ENCODE results near the gene PTPRC.

Gene PTPRC

GRCh38 chr1:198701250-198701649, 62.4 kb downstream of the PTPRC start:
- DNase-seq (ENCODE audit: low spot score) = no peak

GRCh38 chr1:198701766-198702539, 63.1 kb downstream of the PTPRC start:
- no peak for DNase-seq (ENCODE audit: low spot score)

- DNase-seq (ENCODE audit: low spot score) = no peak
These were observed 70.1 kb downstream of the PTPRC start for GRCh38 chr1:198708761-198709525.

GRCh38 chr1:198711837-198712236, 73.0 kb downstream of the PTPRC start:
- no peak for DNase-seq (ENCODE audit: low spot score)

GRCh38 chr1:198713081-198713480, 74.2 kb downstream of the PTPRC start:
- DNase-seq (ENCODE audit: low spot score) = no peak

GRCh38 chr1:198714271-198714670, 75.4 kb downstream of the PTPRC start:
- no peak for DNase-seq (ENCODE audit: low spot score)

GRCh38 chr1:198716051-198716450, 77.2 kb downstream of the PTPRC start:
- no peak for DNase-seq (ENCODE audit: low spot score)

GRCh38 chr1:198717510-198717909, 78.7 kb downstream of the PTPRC start:
- DNase-seq (ENCODE audit: low spot score) = no peak

GRCh38 chr1:198723127-198723526, 84.3 kb downstream of the PTPRC start:
- DNase-seq (ENCODE audit: low spot score) = no peak

- DNase-seq (ENCODE audit: low spot score) = no peak
These were observed 86.2 kb downstream of the PTPRC start for GRCh38 chr1:198725090-198725489.

- no peak for DNase-seq (ENCODE audit: low spot score)
These were observed 87.6 kb downstream of the PTPRC start for GRCh38 chr1:198726455-198726854.

GRCh38 chr1:198729195-198729863, 90.5 kb downstream of the PTPRC start:
- DNase-seq (ENCODE audit: low spot score) = no peak

GRCh38 chr1:198730952-198731351, 92.1 kb downstream of the PTPRC start:
- DNase-seq (ENCODE audit: low spot score) = no peak

- DNase-seq (ENCODE audit: low spot score) = no peak
These were observed 95.6 kb downstream of the PTPRC start for GRCh38 chr1:198734323-198735008.

- DNase-seq (ENCODE audit: low spot score) = no peak
These were observed 102.9 kb downstream of the PTPRC start for GRCh38 chr1:198741744-198742143.

GRCh38 chr1:198747127-198747526, 108.3 kb downstream of the PTPRC start:
- DNase-seq (ENCODE audit: low spot score) = no peak

GRCh38 chr1:198749279-198749678, 110.4 kb downstream of the PTPRC start:
- DNase-seq (ENCODE audit: low spot score) = no peak

GRCh38 chr1:198750081-198750480, 111.2 kb downstream of the PTPRC start:
- no peak for DNase-seq (ENCODE audit: low spot score)

- no peak for DNase-seq (ENCODE audit: low spot score)
These were observed 112.9 kb downstream of the PTPRC start for GRCh38 chr1:198751741-198752140.

GRCh38 chr1:198754670-198755069, 115.8 kb downstream of the PTPRC start:
- no peak for DNase-seq (ENCODE audit: low spot score)

- no peak for DNase-seq (ENCODE audit: low spot score)
These were observed 116.9 kb downstream of the PTPRC start for GRCh38 chr1:198755715-198756114.

GRCh38 chr1:198756470-198756869, 117.6 kb downstream of the PTPRC start:
- peak; percentile 35 for DNase-seq (ENCODE audit: low spot score)

Measured in globus pallidus (tissue), 1 donor.